ENCODE data around the gene TNFRSF18. TPM values are rescaled to one million over a fixed set of nuclear protein-coding genes. Genes with fewer than 3 reads are reported as not detected.
"Not testable (repeated sequence)": the region's sequence is repeated elsewhere in the genome, so short reads cannot be mapped to it uniquely, and the experiment has no call there.

TNFRSF18 gene
- total RNA-seq, 1 donor from 2014 or later = 0.26 TPM

DNA sequence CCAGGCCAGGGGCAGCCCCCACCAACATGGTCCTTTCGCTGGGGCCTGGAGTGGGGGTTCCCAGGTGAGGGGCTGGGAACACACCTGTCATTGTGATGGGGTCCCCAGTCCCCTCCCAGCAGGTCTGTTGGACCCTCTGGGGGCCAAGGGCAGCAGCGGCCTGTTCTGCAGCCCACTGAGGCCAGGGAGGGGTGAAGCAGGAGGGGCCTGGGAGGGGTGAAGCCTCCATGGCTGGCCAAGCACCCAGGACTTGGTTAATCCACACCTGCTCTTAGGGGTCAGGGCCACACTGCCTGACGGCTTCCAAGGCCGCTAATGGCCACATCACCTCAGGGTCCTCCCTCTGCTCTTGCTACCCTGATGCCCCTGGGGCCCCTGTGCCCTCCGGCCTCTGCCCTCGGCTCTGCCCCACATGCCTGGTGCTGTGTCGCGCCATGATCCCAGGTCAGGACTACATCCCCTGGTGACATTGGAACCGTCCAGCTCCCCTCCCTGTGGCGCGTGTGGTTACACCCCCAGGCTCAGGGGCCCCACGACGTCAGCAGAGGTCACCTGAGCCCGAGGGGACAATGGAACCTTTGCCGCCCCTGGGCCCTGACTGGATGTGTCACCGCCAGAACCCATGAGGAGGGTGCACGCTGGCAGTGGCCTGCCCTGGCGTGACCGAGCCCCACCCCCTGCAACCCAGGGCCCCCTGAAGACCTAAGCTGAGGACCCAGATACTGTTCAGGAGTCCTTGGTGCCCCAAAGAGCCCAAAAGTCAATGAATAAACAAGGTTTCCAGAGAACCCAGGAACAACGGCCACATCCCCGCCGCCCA is 7.0 kb downstream of the TNFRSF18 start:
- no peak for DNase-seq (ENCODE audit: low read depth in 2 of 2)

DNA sequence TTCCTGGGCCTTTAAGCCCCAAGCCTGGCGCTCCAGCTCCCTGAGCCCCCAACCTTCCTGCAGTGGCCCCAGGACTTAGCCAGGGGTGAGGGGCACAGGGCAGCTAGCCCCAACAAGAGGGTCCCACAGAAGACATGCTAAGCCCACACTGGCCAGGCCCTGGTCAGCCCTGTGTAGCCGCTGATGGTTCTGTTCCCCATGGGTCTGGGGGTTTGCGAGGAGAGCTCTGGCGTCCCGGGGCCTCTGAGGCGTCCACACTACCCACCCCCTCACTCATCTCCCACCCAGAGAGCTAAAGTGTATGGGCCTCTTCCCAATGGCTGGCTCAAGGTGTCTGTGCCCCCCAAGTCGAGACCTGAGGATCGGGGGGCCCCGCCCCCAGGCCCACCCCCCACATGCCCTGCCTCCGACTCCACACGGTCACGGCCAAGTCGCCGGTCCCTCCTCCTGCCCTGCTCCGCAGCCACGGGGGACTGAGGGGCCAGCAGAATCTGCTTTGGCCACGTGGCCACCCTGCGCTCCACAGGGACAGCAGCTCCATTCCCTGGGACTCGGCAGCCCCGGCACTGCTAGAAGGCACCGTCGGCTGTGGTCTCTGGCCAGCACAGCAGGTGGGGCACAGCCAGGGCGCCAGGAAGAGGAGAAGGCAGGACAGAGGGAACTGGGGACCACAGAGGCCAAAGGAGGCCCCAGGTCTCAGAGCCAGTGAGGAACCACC is 7.8 kb downstream of the TNFRSF18 start:
- no peak for DNase-seq (ENCODE audit: low read depth in 2 of 2)

DNA sequence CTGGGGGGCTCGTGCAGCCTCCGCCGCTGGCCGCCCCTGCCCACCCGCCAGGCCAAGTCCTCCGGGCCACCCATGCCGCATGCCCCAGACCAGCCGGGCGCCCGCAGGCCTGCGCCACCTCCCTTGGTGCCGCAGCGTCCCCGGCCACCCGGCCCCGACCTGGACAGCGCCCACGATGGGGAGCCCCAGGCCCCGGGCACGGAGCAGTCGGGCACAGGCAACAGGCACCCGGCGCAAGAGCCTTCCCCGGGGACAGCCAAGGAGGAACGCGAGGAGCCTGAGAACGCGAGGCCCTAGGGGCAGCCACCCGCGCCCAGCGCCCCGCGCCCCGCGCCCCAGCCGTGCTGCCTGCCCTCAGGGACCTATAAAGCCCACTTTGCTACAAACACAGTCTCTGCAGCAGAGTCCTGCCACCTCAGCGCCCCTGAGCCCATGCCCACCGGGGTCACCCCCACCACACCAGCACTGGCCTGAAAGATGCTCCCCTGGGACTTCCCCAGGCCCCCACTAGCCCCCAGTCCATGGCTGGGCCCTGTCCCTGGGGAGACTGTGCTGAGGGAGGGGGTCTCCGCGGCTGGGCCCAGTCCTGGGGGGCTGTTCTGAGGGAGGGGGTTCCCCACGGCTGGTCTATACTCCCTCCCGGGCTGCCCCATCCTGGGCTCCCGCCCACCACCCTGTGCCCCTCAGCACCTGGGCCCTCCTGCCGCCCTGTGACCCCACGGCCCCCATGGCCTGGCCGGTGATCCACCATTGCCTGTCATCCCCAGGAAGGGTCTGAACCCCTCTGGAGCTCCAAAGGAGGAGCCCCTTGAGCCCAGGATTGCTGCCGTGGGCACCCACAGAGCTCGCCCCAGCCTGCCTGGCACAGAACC is 8.6 kb downstream of the TNFRSF18 start:
- no peak for DNase-seq (ENCODE audit: low read depth in 2 of 2)

DNA sequence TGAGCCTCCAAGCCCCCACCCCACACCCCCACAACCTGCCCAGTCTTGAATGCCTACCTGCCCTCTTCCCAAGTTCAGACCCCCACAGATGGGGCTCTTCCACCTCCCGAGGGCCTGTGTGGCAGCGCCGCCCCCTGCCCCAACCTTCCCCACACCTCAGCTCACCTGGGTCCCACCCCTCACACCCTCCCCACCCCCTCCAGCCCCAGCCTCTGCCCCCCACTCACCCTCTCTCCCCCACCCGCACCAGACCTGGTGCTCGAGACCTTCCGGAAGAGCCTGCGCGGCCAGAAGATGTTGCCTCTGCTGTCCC is 9.2 kb downstream of the TNFRSF18 start:
- DNase-seq (ENCODE audit: low read depth in 2 of 2) = no peak

DNA sequence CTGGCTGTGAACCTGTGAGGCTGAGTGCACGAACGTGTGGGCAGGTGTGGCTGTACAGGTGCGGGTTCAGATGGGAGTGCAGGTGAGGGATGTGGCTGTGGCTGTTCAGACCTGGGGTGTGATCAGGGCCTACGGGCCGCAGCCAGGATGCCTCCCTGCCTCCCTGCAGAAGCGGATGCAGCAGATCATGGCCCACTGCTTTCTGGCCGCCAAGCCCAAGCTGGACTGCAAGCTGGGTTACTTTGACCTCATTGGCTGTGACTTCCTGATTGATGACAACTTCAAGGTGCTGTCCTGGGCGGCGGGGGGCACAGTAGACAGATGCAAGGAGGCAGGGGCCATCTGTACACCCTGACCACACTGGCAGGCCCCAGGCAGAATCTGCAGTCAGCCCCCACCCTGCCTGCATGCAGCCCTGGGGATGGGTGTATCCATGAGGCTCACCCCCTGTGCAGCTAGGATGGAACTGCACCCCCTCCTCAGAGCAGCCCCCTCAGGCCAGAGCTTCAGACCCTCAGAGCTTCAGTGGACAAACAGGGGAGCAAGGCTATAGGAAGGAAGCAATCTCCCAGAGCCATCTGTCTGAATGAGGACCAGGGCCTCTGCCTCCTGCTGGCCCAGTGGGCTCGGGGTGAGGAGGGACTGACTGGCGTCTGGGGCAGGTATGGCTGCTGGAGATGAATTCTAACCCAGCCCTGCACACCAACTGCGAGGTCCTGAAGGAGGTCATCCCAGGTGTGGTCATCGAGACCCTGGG is 9.8 kb downstream of the TNFRSF18 start:
- no peak for DNase-seq (ENCODE audit: low read depth in 2 of 2)

DNA sequence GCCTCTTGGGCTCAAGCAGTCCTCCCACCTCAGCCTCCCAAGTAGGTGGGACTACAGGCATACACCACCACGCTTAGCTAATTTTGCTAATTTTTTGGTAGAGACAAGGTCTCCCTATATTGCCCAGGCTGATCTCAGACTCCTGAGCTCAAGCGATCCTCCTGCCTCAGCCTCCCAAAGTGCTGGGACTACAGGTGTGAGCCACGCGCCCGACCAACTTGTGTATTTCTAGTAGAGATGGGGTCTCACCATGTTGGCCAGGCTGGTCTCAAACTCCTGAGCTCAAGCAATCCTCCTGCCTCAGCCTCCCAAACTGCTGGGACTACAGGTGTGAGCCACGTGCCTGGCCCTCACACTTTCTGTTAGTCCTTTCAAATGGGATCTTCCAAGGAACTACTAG is 10.7 kb downstream of the TNFRSF18 start:
- not testable (repeated sequence) for DNase-seq (ENCODE audit: low read depth in 2 of 2)

DNA sequence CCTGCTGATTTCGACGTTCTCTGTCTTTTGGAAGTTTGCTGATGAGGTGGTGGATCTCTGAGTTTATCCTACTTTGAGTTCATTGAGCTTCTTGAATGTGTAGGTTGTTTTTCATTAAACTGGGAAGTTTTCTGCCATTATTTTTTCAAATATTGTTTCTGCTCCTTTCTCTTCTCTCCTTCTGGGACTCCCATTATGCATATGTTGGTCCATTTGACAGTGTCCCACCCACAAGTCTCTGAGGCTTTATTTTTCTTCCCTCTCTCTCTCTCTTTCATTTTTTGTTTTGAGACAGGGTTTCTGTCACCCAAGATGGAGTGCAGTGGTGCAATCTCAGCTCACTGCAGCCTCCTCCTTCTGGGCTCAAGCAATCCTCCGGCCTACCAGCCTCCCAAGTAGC is 11.7 kb downstream of the TNFRSF18 start:
- DNase-seq (ENCODE audit: low read depth in 2 of 2) = no peak

DNA sequence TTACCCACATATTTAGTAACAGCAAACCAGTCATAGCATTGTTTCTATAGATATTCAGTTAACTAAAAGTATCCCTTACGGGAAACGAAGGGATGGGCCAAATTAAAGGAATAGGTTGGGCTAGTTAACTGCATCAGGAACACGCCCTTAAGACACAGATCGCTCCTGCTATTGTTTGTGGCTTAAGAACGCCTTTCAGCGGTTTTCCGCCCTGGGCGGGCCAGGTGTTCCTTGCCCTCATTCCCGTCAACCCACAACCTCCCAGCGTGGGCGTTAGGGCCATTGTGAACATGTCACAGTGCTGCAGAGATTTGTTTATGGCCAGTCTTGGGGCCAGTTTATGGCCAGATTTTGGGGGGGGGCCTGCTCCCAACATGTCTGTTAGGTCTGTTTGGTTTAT is 14.7 kb downstream of the TNFRSF18 start:
- DNase-seq (ENCODE audit: low read depth in 2 of 2) = no peak

DNA sequence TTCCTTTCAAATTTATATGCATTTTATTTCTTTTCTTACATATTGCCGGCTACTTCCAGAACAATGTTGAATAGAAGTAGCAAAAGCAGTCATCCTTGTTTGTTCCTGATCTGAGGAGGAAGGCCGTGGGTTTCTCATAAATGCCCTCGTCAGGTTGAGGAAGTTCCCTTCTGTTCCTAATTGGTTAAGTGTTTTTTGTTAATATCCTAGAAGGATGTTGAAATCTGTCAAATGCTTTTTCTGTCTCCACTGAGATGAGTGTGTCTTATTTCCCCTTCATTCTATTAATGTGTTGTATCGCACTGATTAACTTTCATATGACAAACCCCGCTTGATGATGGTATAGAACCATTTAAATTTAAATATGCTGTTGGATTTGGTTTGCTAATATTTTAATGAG is 17.3 kb downstream of the TNFRSF18 start:
- DNase-seq (ENCODE audit: low read depth in 2 of 2) = no peak

DNA sequence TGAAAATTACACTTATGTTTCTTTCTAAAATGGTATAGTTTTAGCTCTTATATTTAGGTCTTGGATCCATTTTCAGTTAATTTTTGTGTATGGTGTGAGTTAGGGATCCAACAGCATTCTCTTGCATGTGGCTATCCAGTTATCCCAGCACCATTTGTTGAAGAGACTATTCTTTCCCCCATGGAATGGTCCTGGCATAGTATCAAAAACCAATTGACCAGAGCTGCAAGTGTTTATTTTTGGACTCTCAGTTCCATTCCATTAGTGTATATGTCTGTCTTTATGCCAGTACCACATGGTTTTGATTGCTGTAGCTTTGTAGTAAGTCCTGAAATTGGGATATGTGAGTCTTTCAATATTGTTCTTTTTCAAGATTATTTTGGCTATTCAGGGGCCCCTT is 18.5 kb downstream of the TNFRSF18 start:
- DNase-seq (ENCODE audit: low read depth in 2 of 2) = no peak

DNA sequence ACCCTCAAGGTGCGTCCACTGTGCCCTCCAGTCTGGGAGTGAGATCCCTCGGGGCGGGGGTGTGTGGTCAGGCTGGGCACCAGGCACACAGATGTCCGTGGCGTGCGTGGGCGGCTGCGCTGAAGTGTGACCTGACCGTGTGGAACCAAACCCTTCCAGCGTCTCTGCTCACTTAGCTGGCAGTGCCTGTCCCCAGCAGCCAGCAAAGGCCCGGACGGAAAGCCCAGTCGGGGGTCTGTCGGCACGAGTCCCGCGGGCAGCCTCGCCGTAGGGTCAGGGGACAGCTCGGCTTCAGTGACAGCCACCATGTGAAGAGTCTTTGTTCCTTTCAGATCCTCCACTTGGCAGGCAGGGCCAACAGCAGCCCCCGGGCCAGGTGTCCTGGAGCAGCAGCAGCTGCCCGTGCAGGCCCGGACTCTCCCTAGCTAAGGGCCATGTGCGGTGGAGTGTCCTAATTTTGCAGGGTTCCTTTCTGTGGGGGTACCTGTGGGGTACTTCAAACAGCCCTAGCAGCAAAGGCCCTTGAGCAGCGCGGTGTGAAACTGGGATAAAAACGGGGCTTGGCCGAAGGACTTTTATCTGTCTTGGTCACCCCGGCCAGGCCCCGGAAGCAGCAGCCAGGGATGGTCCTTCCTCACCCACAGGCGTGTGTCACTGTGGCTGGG is 21.2 kb downstream of the TNFRSF18 start:
- no peak for DNase-seq (ENCODE audit: low read depth in 2 of 2)

DNA sequence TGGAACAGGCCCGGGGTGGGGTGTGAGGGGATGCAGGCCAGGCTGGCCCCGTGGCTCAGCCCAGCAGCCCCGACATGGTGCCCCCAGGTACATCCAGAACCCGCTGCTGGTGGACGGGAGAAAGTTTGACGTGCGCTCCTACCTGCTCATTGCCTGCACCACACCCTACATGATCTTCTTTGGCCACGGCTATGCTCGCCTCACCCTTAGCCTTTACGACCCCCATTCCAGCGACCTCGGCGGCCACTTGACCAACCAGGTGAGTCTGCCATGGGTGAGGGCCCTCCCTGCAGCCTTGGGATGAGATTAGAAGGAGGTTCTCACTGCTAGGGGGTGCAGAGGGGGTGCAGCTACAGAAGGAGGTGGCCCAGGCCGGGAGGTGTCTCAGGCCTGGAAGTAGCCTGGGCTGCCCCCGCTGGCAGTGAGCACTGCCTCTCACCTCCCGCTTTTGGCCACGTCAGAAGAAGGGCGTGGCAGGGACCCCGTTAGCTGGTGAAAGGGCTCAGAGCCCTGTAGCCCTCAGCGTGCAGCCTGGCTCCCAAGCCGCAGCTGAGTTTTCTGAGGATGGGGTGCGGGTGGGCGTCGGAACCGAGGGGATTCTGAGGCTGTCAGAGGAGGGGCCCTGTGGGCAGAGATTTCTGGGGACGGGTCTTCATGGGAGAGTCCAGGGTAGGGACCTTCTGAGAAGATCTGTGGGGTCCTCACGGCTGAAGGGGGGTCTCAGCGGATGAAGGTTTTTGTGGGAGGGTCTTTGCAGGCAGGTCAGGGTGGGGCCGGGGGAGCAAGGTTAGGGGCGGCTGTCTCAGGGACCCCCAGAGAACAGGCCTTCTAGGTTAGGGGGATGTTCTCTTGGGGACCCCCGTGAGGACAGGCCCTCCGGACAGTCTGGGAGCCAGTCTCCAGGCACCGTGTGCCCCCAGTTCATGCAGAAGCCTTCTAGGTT is 22.3 kb downstream of the TNFRSF18 start:
- DNase-seq (ENCODE audit: low read depth in 2 of 2) = no peak

DNA sequence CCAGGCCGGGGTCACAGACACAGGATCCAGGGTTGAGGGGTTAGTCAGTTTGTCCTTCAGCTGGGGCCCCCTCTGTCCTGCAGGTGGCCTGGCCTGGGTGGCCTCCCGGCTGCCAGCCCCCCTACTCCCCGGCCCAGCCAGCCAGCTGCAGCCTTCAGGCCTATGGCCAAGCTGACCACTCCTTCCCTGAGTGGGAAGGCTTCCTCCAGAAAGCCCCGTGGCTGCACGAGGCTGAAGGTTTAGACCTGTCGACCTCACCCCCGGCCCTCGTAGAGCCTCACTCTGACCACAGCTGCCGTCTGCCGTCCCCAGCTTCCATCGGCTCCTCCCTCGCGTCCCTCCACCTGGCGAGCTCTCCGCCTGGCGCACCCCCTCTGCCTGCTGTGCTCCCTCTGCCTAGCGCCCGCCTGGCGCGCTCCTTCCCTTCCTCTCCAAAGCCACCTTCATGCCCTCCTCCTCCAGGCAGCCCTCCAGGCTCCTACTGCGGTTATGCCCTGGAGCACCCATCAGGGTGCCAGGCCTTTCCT is 23.1 kb downstream of the TNFRSF18 start:
- no peak for DNase-seq (ENCODE audit: low read depth in 2 of 2)

DNA sequence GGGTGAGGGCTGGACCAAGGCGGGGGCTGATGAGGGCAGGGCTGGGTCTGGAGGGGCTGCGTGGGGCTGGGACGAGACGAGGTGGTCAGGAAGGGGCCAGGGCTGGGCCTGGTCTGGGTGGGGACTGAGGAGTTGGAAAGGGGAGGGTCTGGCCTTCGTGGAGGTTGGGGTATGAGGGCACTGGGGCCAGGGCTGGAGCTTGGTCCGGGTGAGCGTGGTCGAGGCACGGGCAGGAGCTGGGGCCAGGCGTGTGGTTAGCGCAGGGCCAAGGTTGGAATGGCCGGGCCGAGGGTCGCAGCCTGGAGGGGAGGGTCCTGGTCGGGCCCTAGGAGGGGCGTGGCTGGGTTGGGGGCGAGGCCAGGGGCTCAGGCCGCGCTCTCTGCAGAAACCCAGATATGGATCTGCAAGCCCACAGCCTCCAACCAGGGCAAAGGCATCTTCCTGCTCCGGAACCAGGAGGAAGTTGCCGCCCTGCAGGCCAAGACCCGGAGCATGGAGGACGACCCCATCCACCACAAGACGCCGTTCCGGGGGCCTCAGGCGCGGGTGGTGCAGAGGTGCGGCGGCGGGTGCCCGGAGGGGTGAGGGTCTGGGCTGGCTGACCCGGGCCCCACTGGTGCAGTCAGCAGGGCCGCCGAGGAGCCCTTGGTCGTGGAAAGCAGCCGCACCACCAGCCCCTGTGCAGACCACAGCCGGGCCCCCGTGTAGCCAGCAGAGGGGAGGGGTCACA is 23.7 kb downstream of the TNFRSF18 start:
- no peak for DNase-seq (ENCODE audit: low read depth in 2 of 2)

DNA sequence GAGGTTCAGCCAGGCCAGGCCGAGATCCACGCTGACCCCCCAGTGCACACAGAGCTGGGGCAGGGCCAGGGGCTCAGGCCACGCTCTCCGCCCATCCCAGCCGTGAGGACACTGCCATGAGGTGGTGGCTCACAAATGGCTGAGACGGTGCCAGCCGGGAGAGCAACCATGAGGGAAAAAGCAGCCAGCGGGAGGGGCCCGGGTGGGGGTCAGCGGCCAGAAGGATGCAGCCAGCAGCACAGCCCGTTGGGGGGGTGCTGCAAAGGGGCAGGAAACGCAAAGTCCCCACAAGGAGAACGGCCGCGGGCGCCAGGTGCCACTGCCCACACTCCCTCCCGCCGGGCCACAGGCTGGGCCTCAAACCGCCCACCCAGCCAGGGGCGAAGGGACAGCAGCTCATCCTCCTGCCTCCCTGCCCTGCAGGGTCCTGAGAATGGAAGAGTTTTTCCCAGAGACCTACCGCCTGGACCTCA is 24.4 kb downstream of the TNFRSF18 start:
- no peak for DNase-seq (ENCODE audit: low read depth in 2 of 2)

DNA sequence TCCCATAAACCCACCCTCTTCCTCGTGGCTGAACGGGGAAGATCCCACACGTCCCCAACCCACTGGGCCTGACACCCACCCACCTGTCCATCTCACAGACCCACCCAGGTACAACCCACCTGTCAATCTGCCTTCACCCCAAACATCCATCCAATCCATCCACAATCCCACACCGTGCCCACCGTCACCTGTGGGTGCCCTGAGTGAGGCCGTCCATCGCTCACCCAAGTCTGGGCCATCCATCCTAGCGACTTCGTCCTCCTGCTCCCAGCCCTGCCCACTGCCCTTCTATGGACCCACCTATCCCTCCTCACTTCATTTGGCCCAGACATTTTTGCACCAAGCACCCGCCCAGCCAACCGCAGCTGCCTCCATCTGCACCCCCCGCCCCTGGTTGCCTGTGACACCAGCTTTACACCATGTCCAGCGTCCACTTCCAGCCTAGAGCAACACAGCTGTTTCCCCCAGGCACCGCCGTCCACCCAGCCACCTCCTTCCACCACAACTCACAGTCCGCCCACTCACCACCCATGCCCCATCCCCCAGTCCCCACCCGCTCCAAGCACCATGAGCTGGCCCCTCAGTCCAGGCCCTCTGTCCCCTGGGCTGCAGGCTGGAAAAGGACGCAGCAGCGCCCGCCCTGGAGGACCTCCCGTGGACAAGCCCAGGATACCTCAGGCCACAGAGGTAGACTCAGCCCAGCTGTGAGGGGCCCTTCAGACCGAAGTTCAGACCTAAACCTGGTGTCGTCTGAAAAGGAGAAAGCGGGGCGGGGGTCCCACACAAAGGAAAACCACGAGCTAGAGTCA is 25.1 kb downstream of the TNFRSF18 start:
- no peak for DNase-seq (ENCODE audit: low read depth in 2 of 2)

DNA sequence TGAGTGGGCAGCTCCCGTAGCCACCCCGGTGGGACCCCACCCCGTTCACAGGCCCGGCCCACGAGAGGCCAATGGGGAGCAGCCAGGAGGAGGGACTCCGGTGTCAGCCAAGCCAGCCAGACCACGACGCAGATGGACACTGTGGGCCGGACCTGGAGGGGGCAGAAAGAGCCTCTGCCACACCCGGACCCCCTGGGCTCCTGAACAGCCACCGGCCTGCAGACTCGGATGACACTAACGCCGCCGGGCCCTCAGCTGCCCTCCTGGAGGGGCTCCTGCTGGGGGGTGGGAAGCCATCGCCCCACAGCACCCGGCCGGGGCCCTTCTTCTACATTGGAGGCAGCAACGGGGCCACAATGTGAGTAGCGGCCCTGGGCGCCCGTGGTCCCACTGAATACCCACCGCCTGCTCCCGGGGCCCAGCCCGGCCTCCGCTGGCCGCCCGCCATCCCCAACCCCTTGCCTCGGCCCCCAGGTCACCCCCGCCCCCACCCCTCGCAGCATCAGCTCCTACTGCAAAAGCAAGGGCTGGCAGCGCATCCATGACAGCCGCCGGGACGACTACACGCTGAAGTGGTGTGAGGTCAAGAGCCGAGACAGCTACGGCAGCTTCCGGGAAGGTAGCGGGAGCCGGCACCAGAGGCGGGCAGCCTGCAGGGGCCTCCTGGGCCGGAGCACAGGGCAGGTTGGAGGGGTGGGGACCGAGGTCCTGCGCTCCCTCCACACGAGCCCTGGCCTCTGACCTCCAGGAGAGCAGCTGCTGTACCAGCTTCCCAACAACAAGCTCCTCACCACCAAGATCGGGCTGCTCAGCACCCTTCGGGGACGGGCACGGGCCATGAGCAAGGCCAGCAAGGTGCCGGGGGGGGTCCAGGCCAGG is 26.2 kb downstream of the TNFRSF18 start:
- no peak for DNase-seq (ENCODE audit: low read depth in 2 of 2)

Data from dermis microvascular lymphatic vessel endothelial cell (primary cell).